Stimulated activated CD8-positive, alpha-beta memory T cell treated with anti-CD3 and anti-CD28 coated beads, Interleukin-15, amount 100 ng/mL, for 48 hours (primary cell): ENCODE results near the gene C19orf53.
"Not testable (repeated sequence)": the region's sequence is repeated elsewhere in the genome, so short reads cannot be mapped to it uniquely, and the experiment has no call there.

Experiments used
- DNase-seq, 2 donors: peaks; one replicate each; pipeline ENCODE4 v3.0.0-alpha.2; 2020; ENCODE audit warnings: low read depth in 2 of 2

C19orf53 gene

GRCh38 chr19:13774217-13775191 lies at the start of gene C19orf53:
Gene C19orf53 (plus strand): TSS chr19:13774456. CDS start chr19:13774478, 22 bp downstream.
- peak; percentile 80 to 82 for DNase-seq

GRCh38 chr19:13726323-13726722 lies 47.9 kb upstream of the C19orf53 start:
- DNase-seq = no peak

- DNase-seq = no peak
These were observed 46.5 kb upstream of the C19orf53 start for GRCh38 chr19:13727798-13728197.

GRCh38 chr19:13729859-13730258 lies 44.4 kb upstream of the C19orf53 start:
- DNase-seq = no peak

DNA sequence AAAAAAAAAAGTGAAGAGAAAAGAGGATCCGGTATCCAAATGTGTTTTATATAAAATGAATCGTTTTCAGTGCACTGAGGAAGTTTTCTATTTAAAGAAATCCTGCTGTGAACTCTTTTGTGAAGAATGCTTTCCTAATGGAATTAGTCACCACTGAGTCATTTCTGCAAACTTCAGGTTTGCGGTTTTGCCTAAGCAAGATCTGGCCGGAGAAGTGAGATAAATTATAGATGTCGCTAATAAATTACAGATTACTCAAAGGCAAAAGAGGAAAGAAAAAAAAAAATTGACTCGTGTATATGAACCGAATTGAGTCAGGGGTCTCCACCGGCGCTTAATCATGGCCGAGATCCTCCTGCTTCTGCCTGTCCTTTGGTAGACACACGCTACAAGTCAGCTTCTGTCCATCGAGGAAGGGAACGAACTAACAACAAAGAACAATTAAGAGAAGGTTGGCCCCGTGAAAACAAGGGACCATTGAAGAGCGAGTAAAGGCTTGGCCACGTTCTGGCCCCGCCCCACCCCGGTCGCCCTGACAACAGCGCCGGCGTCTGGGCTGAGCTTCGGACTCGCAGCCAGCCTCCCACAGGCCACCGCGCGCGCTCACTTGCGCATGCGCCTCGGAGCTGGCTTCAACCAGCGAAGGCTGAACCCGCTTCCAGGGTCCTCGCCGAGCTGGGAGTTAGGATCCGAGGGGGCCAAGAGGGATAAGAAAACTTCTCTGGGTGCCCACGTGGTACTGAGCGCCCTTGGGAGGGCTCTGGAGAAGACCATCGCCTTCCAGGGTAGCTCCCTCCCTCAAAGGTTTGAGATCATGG lies 42.9 kb upstream of the C19orf53 start:
- peak; percentile 89 to 94 for DNase-seq

GRCh38 chr19:13732337-13732736 lies 41.9 kb upstream of the C19orf53 start:
- no peak for DNase-seq

DNA sequence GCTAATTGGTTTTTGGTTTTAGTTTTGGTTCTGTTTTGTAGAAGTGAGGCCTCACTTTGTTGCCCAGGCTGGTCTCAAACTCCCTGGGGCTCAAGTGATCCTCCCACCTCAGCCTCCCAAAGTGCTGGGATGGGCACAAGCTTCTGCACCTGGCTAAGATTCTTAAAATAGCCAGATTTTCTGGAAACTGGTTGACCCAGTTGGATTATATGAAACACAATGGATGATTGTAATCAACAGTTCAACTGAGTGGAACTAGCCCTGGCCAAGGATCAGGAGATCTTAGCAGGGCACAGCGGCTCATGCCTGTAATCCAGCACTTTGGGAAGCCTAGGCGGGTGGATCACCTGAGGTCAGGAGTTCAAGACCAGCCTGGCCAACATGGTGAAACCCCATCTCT lies 39.5 kb upstream of the C19orf53 start:
- no peak for DNase-seq

DNA sequence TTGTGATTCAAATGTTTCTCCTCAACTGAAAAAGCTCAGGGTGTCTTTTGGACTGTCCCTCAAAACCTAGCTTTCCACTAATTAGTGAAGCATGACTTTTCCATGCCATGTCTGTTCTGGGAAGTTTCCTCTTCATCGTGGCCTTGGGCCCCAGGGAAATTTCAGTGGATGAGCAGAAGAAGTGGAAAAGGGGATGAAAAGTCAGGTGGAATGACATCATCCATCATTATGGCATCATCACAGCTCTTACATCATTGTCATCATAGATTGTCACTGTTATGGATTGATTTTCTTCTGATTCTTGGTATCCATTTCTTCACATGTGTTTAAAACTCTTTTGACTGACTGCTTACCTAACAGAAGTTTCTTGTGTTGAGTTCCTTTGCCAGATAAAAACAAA lies 36.2 kb upstream of the C19orf53 start:
- DNase-seq = no peak

GRCh38 chr19:13741893-13742292 lies 32.4 kb upstream of the C19orf53 start:
- no peak for DNase-seq

- DNase-seq = no peak
These were observed 31.5 kb upstream of the C19orf53 start for GRCh38 chr19:13742756-13743155.

- no peak for DNase-seq
These were observed 30.1 kb upstream of the C19orf53 start for GRCh38 chr19:13744174-13744573.

GRCh38 chr19:13747098-13747453 lies 27.2 kb upstream of the C19orf53 start:
- no peak for DNase-seq

- DNase-seq = no peak
These were observed 26.0 kb upstream of the C19orf53 start for GRCh38 chr19:13748169-13748828.

GRCh38 chr19:13751436-13751835 lies 22.8 kb upstream of the C19orf53 start:
- DNase-seq = no peak

DNA sequence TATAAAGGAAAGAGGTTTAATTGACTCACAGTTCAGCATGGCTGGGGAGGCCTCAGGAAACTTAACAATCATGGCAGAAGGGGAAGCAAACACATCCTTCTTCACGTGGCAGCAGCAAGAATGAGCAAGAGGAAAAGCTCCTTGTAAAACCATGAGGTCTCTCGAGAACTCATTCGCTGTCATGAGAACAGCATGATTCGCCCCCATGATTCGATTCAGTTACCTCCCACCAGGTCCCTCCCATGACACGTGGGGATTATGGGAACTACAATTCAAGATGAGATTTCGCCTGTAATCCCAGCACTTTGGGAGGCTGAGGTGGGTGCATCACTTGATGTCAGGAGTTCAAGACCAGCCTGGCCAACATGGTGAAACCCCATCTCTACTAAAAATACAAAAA lies 20.6 kb upstream of the C19orf53 start:
- not testable (repeated sequence) for DNase-seq

GRCh38 chr19:13756210-13756609 lies 18.0 kb upstream of the C19orf53 start:
- no peak for DNase-seq

DNA sequence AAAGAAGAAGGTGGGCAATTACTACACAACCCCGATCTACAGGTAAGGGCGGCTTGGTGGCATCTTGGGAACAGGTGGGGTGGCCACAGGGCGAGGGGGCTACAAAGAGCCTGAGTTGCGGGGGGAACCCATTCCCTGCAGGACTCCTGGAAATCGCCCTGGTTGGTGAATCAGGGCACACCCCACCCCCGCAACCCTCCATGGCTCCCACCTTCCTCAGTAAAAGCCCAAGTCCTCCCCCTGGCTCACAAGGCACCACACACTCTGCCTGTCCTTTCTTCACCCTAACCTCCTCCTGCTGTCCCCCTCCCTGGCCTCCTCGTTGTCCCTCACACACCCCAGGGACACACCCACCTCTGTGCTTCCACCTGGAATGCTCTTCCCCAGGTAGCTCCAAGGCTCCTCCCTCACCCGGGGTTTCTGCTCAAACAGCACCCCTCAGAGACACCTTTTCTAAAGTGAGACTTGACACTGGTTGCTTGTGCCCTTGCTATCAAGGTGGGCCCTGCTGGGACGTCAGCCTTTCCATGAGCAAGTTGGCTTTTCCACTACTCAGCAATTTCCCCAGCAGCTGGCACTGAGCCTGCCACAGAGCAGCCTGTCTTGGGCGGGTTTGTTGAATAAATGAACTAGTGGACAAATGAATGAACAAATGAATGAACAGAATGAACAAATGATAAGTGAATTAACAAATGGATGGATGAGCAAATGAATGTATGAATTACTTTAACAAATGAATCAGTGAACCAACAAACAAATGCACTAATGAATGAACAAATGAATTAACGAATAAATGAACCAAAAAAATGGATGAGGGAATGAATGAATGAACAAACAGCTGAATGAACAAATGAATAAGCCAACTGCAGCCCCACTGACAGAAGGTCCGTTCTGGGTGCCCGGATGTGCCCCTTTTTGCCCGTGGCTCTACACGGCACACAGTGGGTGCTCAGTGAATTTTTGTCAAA lies 16.2 kb upstream of the C19orf53 start:
- no peak for DNase-seq

DNA sequence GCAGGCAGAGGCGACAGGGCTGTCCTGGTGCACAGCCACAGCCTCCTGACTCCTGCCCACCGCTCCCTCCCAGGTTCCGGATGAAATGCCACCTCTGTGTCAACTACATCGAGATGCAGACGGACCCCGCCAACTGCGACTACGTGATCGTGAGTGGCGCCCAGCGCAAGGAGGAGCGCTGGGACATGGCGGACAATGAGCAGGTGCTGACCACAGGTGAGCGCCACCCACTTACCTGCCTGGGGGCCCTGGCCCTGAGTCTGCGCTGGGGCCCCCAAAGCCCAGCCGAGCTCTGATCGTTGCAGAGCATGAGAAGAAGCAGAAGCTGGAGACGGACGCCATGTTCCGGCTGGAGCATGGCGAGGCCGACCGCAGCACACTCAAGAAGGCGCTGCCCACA lies 15.5 kb upstream of the C19orf53 start:
- no peak for DNase-seq

- no peak for DNase-seq
These were observed 12.8 kb upstream of the C19orf53 start for GRCh38 chr19:13761423-13761822.

- no peak for DNase-seq
These were observed 11.5 kb upstream of the C19orf53 start for GRCh38 chr19:13762635-13763235.

DNA sequence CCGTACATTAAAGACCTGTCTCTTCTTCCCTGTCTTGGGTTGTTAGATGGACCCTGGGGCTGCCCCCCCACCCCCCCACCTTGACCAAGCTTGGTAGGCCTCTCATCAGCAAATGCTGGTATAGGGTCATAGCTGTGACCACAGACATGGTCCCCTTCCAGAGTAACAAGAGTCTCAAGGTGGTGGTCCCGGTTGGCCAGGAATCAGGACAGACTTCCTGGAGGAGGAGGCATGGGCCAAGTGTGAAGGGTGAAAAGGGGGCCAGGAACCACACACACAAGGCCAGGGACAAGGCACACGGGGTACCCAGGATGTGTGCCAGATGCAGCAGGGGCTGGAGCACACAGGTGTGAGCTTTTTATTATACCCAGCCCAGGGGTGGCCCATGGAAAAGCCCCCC lies 11.0 kb upstream of the C19orf53 start:
- no peak for DNase-seq
